ENCODE results near the gene PTCSC3.

PTCSC3 gene

DNA sequence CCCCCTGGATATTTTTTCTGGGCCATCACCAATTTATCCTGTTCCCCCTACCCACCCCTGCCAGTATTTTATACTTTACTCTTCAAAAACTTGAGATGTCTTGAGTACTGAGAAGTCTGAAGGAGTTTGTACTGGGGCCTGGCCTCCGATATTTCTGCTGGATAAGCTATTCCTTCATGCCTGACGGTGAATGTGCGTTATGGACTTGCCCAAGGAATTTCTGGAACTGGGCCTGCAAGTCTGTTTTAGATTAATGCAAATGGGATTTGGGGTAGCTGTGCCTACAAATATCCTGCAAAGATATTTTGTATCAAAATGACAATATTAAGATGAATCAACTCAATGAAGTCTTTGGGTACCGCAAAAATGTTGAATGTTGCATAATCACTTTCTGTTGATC is at the start of gene PTCSC3:
TSS of gene PTCSC3 (minus strand) at position 199 of the 400 bp plus-strand sequence.
- no peak within 1 kb of the TSS for H3K4me3 ChIP-seq (ENCODE audit: low read depth, low read length)

DNA sequence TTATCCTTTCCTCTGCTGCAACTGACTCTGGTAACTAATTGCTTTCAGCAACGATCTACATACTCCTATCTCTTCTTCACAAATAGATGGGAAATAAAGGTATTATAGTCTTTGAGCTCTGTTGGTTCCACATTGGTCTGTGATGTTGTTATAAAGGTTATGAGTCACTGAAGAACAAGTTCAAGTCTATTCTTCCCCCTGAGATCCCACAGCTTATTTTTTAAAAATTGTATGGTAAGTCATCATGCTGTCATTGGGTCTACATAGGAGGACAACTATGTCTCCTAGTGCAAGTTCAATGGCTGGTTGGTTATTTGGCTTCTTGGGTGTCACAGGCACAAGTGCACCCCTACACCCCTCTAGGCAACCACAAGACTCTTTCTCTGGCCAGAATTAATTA is 49.6 kb upstream of the PTCSC3 start:
- H3K4me3 ChIP-seq (ENCODE audit: low read depth, low read length) = no peak overlapping the region

DNA sequence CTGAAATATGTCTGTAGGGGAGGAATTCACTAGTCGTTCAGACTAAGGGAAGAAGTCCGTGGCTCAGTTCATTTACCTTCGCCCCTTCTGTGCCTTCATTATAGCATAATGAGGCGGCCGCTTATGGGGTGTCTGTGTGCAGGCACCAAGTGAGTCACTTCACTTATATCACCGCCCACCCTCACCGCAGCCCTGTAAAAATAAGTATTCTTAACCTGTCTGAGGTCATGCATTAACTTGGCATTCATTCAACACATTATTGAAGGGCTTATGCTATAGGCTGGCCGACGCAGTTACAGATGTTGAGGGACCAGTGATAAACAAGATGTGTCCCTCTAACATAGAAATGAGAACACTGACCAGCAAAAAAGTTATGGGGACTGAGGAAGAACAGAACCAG is 47.7 kb upstream of the PTCSC3 start:
- H3K4me3 ChIP-seq (ENCODE audit: low read depth, low read length) = no peak overlapping the region

DNA sequence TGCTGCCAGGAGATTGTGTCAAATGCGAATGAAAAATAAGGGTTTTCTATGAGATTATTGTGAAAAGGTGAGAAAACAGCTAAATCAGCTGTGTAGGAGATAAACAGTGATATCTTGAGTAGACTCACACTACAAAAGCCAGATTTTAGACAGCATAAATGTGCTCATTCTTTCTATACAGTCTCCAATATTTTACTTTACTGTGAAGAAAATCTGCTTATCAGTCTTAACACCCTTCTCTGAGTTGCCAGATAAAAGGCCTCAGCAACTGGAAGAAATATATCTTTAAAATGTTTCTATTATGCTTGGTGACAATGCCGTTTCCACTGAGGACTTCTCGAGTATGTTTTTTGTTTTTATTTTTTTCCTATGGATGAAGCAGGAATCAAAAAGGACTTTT is 47.0 kb upstream of the PTCSC3 start:
- no peak overlapping the region for H3K4me3 ChIP-seq (ENCODE audit: low read depth, low read length)

DNA sequence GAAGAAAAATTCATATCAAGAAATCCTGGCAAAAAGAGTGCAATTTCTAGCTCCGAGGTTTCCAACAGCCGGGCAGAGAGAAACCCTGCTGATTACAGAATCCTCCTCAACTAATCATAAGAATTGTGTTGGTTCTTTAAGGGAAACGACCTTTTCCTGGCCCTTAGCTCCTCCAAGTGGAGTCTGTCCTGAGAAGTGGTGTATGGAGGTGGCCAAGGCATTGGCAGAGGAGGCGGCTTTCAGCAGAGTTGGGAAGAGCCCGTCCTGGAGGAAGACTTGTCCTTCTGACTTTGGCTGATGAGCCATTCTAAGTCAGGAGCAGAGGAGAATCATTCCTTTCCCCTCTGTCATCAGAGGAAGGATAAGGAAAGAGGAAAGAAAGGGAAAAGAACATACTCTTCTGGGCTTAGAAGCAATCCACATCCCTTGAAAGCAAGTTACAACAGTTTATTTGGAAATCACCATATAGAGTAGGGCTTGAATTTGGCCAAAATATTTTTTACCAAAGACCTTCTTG is 46.5 kb upstream of the PTCSC3 start:
- no peak overlapping the region for H3K4me3 ChIP-seq (ENCODE audit: low read depth, low read length)

DNA sequence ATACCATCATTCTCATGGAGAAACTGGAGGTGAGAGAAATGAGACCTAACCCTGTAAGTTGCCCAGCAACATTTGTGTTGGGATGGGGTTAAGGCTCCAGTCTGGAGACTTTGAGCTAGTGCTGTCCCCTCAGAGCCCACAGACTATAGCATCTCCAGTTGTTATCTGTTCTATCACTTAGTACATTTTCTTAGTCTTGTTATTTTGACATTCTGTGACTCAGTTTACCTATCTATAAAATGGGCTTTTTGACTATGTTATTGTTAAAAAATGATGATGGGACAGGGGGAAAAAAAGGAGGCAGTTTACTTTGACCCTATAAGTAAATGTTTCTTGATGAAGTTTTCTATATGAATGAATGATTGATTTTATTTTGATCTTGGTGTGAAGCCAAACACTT is 45.8 kb upstream of the PTCSC3 start:
- no peak overlapping the region for H3K4me3 ChIP-seq (ENCODE audit: low read depth, low read length)

DNA sequence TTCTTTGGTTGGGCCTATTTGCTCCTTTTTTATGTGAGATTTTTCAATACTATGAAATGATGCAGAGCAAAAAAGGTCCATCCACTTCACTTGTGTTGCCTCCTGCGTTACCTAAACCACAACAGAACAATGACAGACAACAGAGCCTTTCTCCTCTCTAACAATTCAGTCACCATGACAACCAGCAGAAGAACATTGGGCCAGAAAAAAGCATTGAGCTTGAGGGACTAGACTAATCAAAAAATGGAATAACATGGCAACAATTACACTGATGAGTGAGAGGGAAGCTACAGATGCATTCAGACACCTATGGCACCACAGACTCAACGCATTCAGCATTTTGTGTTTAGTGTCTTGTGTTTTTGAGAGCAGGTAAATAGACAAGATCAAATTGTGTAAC is 44.6 kb upstream of the PTCSC3 start:
- H3K4me3 ChIP-seq (ENCODE audit: low read depth, low read length) = no peak overlapping the region

DNA sequence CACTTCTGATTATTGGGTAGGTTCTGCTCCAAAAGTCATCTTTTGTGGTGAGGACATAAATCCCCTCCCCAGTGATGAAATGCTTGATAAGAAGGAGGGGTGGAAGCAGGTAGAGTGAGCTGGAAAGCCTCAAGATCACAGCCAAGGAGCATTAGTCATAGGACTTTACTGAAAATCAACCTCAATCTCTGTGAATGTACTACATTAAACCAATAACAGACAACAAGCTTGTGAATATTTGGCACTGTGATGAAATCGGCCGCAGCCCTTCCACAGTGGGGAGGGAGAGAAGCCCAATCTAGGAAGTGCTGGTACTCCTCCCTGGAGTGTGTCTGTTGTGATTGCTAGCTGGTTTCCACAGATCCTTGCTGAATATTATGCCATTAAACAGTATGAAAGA is 41.2 kb upstream of the PTCSC3 start:
- no peak overlapping the region for H3K4me3 ChIP-seq (ENCODE audit: low read depth, low read length)

DNA sequence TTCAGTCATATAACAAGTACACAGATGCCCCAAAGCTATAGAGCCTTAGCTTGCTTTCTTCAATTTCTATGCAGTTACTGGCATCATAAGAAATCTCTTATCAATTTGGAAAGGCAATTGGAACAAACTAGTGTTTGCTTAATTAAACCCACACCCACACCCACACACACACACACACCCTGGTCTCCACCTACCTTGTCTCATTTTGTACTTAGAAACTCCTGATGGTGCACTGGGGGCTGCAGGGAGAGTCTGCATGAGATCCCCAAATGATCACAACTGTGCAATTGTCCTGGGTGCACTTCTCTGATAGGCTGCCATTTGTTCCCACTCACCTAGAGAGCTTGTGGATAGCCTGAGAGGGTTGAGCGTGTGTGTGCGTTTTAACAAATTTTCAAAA is 40.5 kb upstream of the PTCSC3 start:
- H3K4me3 ChIP-seq (ENCODE audit: low read depth, low read length) = no peak overlapping the region

DNA sequence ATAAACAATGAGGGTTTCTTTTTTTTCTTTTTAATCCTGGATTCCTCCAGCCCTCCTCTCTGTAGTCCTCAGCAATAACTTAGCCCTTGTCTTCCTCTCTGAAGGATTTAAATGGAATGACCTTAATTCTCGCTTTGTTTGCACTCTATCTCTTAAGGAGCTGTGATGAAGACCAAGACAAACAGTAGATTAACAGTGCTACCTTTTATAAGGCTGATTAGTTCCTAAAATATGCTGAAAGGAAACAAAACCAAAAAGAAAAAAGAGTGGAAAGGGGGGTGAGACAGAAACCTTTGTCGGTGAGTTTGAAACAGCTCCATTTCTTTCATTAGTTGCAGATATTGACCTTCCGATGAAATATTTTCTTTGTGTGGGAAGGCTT is 38.7 kb upstream of the PTCSC3 start:
- no peak overlapping the region for H3K4me3 ChIP-seq (ENCODE audit: low read depth, low read length)

DNA sequence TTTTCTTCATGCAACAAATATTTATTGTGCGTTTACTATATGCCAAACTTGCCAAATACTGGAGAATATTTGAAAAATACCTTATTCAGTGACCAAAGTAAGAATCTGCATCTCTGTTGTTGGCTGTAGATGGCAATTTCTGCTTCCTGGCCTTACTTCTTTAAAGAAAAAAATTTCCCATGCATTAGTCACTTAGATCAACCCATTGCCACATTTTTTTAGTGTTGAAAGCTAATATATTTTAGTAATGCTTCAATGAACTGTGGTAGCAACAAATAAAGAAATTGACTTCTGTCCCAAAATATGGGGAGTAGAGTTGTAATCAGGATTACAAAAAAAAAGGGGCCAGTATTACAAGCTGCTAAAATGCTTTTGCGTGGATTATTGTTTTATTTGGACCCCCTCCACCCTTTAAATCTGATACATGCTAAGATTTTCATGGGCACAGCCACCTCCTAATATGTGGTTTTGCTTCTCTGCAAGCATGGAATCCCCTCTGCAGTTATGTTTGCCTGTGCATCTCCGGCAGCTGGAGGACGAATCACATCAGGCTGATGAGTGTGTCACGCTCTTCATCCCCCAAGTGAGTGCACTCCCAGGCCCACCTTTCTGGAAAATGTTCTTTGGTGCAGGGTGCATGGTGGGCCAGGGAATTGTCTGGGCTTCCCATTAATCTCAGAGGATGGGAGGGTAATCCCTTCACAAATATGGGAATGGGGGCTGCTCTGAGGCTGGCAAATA is 38.1 kb upstream of the PTCSC3 start:
- no peak overlapping the region for H3K4me3 ChIP-seq (ENCODE audit: low read depth, low read length)

DNA sequence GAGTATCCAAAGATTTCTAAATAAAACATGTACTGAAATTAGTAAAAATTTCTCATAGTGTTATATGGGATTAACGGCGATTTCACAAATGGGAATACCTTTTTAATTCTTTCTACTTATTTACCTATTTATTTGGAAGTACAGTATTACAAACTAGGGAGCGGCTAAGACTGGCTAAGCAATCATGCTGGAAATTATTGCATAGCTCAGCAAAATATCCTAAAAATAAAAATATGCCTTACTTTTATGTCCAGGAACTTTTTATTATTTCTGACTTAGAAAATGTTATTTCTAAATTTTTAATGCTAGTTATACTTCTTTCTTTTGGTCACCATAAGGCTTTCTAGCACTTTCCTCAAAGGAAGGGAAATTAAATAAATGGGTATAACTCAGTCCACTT is 36.5 kb upstream of the PTCSC3 start:
- H3K4me3 ChIP-seq (ENCODE audit: low read depth, low read length) = no peak overlapping the region

DNA sequence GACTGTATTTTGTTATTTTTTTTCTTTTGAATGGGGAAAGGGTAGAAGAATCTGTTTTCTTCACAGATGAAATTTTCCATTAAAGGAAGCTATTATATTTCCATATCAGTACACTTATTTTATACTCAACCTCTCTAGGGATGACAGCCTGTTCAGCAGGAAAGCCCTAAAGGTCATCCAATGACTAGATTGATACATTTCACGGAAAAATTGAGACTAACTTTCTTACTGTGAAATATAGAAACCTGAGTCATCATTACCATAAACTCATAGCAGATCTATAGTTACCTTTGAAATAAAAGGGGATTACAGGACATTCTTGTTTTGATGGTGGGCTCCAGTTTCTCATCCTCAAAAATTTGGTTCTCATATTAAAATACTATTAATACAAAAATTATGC is 36.1 kb upstream of the PTCSC3 start:
- no peak overlapping the region for H3K4me3 ChIP-seq (ENCODE audit: low read depth, low read length)

DNA sequence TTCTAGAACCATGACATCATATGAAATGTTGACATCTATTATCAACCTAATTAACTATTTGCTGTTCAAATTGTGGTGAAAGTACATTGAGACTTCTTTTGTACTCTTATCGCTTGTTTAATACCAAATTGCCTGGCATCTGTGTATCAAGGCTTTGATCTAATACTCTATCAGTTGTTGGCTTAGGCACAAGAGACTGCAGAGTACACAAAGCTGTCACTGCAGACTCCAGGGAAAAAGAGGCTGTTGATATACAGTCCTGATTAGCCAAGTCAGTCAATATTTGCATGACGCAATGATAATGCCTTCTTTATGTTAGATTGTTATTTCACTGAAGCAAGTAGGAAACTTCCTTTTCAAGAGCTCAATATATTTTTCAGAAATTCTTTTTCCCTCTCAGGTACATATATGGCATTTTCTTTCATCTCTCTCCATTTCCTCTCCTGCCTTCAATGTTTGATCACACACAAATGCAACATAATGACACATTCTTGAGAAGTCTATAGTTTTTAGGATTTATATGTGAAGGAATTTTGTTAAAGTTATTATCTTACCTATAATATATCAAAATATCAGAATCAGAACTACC is 32.3 kb upstream of the PTCSC3 start:
- H3K4me3 ChIP-seq (ENCODE audit: low read depth, low read length) = no peak overlapping the region

DNA sequence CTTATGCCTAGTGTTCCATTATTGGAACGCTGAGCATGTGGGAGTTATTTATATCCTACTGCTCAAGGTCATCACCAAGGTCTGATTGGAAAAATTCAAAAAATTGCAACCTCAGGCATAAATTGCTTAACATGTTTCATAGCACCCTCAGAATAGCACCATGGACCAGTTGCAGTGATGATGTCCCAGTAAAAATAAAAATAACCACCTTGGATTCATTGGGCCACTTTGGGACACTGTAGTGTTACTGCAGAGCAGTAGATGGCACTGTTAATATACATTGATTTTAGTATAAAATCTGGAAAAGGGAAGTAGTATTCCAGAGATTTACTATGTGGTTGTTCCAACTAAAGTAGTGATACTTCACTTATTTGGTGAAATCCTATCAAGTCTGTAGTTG is 31.0 kb upstream of the PTCSC3 start:
- H3K4me3 ChIP-seq (ENCODE audit: low read depth, low read length) = no peak overlapping the region

DNA sequence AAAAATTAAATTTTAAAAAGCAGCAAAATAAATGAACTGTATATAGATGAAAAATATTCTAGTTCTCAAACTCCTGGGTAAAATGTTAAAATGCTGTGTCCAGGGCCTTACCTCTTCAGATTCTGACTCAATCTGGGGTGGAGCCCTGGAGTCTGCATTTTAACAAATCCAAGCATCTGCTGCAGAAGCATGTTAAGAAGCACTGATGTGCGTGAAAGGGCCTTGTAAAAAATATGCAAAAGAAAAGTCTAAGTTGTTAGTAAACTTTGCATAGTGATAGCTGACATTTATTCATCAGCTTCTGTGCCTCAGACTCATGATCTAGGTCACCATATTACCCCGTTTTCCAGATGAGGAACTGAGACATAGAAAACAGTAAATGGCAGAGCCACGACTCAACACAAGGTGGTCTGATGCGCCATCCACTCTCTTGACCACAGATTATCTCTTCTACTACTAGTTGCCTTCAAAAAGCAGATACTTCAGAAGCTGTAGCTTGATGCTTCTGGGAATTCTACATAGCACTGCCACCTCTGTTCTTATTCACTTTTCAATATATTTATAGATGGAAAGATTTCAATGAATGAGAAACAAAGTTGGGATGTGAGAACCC is 28.0 kb upstream of the PTCSC3 start:
- no peak overlapping the region for H3K4me3 ChIP-seq (ENCODE audit: low read depth, low read length)

DNA sequence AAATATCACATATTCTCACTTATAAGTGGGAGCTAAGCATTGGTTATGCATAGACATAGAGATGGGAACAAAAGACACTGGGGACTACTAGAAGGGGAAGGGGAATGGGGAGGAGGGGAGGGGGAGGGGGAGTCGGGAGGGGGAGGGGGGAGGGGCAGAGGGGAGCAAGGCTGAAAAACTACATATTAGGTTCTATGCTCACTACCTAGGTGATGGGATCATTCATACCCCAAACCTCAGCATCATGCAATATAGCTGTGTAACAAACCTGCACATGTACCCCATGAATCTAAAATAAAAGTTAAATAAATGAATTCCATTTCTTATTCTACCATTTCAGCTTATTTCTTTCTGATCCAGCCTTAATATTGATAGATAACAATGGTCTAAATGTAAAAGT is 21.9 kb upstream of the PTCSC3 start:
- H3K4me3 ChIP-seq (ENCODE audit: low read depth, low read length) = no peak overlapping the region

DNA sequence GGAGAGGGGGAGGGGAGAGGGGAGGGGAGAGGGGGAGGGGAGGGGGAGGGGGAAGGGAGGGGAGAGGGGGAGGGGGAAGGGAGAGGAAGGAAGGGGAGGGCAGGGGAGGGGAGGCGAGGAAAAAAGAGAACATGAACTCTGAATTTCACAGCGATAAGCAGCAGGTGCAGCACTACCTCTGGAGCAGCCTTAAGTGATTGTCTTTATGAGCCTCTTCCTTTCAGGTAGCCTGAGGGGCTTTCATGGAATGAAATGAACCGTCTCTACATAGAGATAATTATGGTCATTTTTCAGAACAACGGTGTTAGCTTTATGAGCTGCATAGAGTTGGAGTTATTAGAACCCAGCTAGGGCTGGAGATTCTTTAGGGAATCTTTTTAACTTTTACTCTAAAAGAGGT is 18.1 kb upstream of the PTCSC3 start:
- H3K4me3 ChIP-seq (ENCODE audit: low read depth, low read length) = no peak overlapping the region

DNA sequence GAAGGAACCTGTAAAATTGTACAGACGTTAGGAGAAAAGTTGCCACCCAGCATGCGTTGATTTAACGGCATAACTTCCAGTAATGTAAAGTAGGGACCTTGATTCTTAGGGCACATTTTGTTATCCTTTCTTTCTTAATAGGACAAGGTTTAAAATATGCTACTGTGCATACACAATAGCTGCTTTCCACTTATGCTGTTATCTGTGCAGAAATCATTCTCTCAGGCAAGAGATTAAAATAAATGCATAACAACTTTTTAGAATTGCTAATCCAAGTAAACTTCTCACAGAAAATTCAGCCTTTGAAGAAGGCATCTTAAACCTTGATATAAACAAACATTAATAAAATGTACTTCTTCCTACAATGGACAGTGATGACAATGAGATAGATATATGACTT is 16.0 kb upstream of the PTCSC3 start:
- no peak overlapping the region for H3K4me3 ChIP-seq (ENCODE audit: low read depth, low read length)

DNA sequence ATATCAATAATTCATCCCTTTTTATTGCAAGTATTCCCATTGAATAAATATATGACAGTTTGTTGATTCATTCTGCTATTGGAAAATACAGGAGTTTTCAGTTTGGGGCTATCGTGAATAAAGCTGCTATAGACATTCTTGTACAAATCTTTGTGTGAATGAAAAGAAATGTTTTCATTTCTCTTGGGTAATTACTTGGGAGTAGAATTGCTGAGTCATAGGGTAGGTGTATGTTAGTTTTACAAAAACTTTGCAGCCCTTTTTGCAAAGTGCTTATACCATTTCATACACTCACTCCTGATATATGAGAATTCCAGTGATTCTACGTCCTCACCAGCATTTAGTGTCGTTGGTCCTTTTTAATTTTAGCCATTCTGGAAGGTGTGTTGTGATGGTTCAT is 6.9 kb upstream of the PTCSC3 start:
- H3K4me3 ChIP-seq (ENCODE audit: low read depth, low read length) = no peak overlapping the region

DNA sequence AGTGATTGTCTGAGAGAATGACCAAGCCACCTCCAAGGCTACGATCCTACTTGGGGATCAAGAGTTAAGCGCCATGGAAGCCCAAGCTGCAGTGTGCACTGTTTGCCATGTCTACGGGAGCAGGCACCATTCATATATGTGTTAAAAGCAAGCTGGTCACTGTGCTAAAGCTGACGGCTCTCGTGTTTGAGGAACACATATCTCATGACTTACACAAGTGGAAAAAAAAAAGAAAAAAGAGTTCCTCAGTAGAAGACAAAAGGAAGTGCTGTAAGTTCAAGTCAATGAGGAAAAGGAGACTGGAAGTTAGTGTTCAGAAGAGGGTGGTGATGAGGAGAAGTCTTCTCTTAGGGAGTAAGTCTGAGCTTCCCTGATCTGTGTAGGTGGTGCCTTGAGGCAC is 4.9 kb upstream of the PTCSC3 start:
- no peak overlapping the region for H3K4me3 ChIP-seq (ENCODE audit: low read depth, low read length)

DNA sequence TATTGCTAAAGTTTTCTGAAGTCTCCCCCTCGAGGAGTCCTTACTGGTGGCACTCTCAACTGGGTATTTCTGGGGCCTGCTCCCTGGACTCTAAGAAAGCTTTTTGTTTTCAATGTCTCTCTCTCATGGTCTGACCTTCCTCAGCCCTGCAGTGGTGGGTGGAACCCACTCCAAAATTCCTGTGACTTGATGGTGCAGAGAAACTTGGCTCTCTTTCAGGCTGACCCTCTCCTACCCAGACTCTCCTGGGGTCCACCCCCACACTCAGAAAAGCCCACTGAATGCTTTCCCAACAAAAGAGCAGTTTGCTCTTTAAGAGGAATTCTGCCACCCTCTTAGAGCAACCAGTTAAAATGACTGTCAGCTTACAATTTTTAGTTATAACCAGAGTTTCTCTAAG is 967 bp upstream of the PTCSC3 start:
- H3K4me3 ChIP-seq (ENCODE audit: low read depth, low read length) = no peak overlapping the region

All from iPS-11a (cell line).